IPS DF 4.7 (cell line): ENCODE results near the gene KLHDC9.

Experiments
- DNase-seq: peaks from one replicate; pipeline ENCODE4 v3.0.0-alpha.2; 2013; ENCODE audit warnings: low spot score; ENCODE audit errors: extremely low read depth

The KLHDC9 gene

GRCh38 chr1:161074676-161075368 is 23.3 kb upstream of the KLHDC9 start:
- no peak for DNase-seq

DNA sequence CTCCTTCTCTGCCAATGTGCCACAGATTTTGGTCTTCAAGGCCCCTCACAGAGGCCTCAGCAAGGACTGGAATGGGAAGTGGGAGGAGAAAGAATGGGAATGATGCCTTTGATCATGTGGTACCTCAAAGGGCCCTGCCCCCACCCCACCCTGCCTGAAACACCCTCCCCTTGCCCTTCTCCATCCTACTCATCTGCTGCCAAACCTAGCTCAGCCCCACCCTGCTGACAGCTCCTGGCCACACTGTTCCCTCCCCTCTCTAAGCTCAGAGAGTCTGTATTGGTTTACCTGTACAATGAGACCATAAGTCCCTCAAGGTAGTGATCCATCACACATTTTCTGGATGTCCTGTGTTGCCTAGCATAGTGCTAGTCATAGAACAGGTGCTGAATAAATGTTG is 21.8 kb upstream of the KLHDC9 start:
- no peak for DNase-seq

DNA sequence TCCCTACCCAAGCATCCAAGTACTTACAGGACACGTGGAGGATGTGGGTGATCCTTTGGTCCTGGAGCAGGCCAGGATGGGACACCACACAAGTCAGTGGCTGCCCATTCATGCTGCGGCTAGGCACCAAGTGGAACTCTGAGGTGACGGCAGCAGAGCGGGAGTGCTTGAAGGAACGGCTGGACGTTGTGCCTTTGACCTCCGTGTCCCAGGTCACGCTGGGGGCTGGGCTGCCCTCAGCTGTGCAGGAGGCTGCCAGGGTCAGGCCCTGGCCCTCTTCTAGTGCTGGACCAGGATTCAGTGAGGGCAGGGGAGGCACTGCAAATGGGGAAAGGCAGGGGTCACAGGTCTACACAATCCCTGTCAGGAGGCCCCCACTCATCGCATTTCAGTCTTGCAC is 20.7 kb upstream of the KLHDC9 start:
- no peak for DNase-seq

- DNase-seq, result no peak
Measured at GRCh38 chr1:161079436-161080110, 18.6 kb upstream of the KLHDC9 start.

- DNase-seq, result no peak
Measured at GRCh38 chr1:161080441-161081405, 17.4 kb upstream of the KLHDC9 start.

- DNase-seq, result no peak
Measured at GRCh38 chr1:161081519-161081918, 16.6 kb upstream of the KLHDC9 start.

- DNase-seq, result no peak
Measured at GRCh38 chr1:161082483-161082882, 15.7 kb upstream of the KLHDC9 start.

DNA sequence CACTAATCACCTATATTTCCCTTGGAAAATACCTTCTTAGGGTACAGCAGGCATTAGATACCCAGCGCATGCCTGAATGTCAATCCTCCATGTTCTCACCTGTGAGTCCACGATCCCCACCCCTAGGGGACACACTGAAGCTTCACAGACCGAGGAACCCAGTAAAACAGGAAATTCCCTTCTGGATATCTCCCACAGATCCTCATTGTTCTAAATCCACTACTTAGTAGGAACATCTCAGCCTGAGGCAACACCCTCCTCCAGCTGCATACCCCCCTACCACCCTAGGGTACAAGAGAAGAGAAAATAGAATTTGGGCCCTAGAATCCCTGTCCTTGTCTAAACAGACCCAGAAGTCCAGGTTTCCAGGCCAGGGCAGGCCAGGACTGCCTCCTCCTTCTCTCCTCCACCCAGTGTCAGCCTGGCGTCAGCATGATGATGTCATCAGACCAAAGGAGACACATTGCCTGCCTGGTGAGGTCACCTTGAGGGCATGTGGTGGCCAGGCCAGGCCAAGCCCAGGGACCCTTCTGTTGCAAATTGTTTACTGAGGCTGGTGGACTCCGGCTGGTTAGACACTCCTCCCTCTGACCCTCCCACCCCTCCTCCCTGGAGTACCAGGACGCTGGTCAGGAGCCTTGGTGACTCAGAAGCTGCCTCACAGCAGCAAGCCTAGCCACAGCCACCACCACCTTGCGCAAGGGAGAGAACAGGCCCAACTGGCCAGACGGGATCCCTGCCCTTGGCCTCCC is 15.0 kb upstream of the KLHDC9 start:
- no peak for DNase-seq

DNA sequence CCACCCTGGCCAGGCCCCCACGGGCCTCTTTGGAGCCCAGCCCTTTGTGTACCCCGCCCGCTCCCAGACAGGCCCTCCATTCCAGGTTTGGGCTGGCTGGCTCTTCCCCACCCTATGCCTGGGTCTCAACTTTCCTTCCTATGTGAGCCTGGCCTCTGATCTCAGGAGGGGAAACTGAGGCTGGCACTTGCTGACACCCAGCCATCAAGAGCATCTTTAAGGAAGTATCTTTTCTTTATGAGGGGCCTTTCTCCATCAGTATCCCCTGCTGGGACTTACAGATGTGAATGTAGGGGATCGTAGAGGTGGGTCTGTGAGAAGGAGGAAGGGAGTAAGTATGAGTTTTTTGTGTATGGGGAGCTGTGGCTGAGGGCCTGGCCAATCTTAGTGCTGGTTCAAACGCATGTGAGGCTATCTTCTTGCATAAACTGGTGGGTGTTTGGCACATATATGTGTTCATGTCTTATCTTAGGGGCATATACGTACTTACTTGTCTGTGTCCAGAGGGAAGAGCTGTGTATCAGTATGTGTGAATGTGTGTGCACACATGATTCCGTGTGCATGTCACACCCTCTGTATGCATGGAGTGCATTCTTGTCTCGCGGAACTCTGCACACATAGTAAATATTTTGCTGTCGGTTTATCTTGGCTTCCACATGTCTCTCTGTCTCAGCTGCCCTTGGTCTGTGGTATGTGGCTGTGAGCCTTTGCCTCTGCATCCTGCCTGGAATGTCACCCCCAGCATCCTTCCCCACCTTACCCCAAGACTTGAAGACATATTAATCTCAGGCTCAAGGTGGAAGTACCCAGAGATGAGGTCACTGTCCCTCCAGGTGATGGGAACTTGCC is 14.2 kb upstream of the KLHDC9 start:
- no peak for DNase-seq

GRCh38 chr1:161084597-161084988 is 13.6 kb upstream of the KLHDC9 start:
- no peak for DNase-seq

DNA sequence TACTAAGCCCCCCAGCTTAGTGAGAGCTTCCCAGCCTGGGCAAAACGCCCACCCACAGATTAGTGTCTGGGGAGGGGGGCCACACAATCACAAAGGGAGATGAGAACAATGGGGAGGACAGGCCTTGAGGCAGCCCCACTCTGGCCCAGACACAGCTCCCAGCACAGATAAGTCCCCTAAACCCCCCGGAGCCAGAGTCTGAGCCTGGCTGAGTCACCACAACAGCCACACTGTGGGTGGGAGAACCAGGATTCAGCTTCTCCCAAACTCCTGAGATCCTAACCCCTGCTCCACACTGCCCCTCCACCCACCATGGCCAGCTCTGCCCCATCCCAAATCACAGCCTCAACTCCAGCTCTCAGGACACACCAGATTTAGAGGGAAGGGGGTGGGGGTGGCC is 13.0 kb upstream of the KLHDC9 start:
- DNase-seq, result no peak

- no peak for DNase-seq
Measured at GRCh38 chr1:161086457-161086856, 11.7 kb upstream of the KLHDC9 start.

GRCh38 chr1:161088587-161089110 is 9.5 kb upstream of the KLHDC9 start:
- DNase-seq, result no peak

GRCh38 chr1:161089251-161089924 is 8.8 kb upstream of the KLHDC9 start, which contains the start of gene NECTIN4:
Gene NECTIN4, minus strand, starts transcription at chr1:161089558. Its CDS starts 262 bp downstream, at chr1:161089296.
- DNase-seq, result no peak

- no peak for DNase-seq
Measured at GRCh38 chr1:161089938-161090337, 8.2 kb upstream of the KLHDC9 start.

- no peak for DNase-seq
Measured at GRCh38 chr1:161090617-161091016, 7.5 kb upstream of the KLHDC9 start.

- no peak for DNase-seq
Measured at GRCh38 chr1:161091093-161091492, 7.1 kb upstream of the KLHDC9 start.

DNA sequence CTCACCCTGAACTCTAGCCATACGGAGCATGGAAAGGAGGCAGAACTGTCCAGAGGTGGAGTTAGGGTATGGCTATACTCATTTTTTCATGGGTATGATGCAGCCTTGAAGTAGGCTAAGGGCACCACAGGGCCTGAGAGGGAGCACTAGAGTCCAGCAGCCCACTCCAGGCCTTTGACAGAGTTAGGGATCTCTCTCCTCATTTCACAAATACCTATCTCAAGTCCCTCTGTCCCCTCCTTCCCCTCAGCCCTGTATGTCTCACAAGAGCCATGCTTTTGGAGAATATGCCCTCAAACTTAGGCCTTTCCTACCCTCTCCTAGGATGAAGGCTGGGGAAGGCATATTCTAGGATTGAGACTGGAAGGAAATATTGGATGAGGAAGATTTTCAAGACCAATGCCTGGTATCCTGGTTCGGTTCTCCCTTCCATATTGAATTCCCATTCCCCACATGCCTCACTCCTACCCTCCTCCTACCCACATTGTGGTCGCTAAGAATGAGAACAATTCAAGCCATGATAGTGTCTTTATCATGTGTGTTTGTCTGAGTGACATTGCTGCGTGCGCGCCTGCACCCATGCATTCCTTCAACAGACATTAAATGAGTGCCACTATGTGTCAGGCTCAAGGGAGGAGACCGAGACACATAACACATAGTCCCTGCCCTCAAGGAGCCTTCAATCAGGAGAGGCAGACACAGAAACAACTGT is 6.2 kb upstream of the KLHDC9 start:
- no peak for DNase-seq

- no peak for DNase-seq
Measured at GRCh38 chr1:161092621-161093028, 5.5 kb upstream of the KLHDC9 start.
